ENCODE data around the gene GCK. TPM values are rescaled to one million over a fixed set of nuclear protein-coding genes. Genes with fewer than 3 reads are reported as not detected.

GCK gene
- total and polyA plus RNA-seq, 2 of the 13 experiments (the other 11 are each of a cell fraction or from before 2014, with no cell fraction given): not detected

GRCh38 chr7:44200699-44201461, 11.6 kb upstream of the GCK start, which contains the start of gene YKT6 (continued):
- TF ChIP-seq ZNF609 (CRISPR knock-in tag; IDR thresholded peaks at IDR 0.05; ENCODE audit: borderline replicate concordance) (no peak), FOXA3 (CRISPR knock-in tag; IDR thresholded peaks at IDR 0.05) (no peak; the same call in 1 of the 2 replicates), ATF5 (CRISPR knock-in tag; IDR thresholded peaks at IDR 0.05; ENCODE audit: low read depth) (no peak), ATM (IDR thresholded peaks at IDR 0.05; ENCODE audit: borderline replicate concordance) (no peak), KLF16 (CRISPR knock-in tag; IDR thresholded peaks at IDR 0.05) (0 out of 4 replicates have a peak, but pooled peaks of 1 of the 2 experiments have one; percentile 58), HNRNPUL1 (IDR thresholded peaks at IDR 0.05; ENCODE audit: low read depth, low read length) (no peak), NCOA5 (CRISPR knock-in tag; IDR thresholded peaks at IDR 0.05) (no peak), CENPBD1 (CRISPR knock-in tag; IDR thresholded peaks at IDR 0.05; ENCODE audit: borderline replicate concordance, low read depth) (no peak), ZNF619 (CRISPR knock-in tag; IDR thresholded peaks at IDR 0.05) (peak; percentile 87), HMG20B (CRISPR knock-in tag; conservative IDR thresholded peaks at IDR 0.05) (no peak), SP4 (CRISPR knock-in tag; IDR thresholded peaks at IDR 0.05) (peak; percentile 93), PTBP1 (IDR thresholded peaks at IDR 0.05; ENCODE audit: low read depth, low read length, poor library complexity, severe bottlenecking) (no peak), ZNF326 (CRISPR knock-in tag; IDR thresholded peaks at IDR 0.05; ENCODE audit: borderline replicate concordance) (no peak), ZNF800 (CRISPR knock-in tag; IDR thresholded peaks at IDR 0.05) (no peak), ZNF296 (CRISPR knock-in tag; conservative IDR thresholded peaks at IDR 0.05) (no peak), REL (CRISPR knock-in tag; conservative IDR thresholded peaks at IDR 0.05) (no peak), ATAD3A (CRISPR knock-in tag; IDR thresholded peaks at IDR 0.05) (no peak), FLYWCH1 (CRISPR knock-in tag; IDR thresholded peaks at IDR 0.05) (no peak), PHF8 (CRISPR knock-in tag; IDR thresholded peaks at IDR 0.05) (peak; percentile 87), ZMYM3 (CRISPR knock-in tag; IDR thresholded peaks at IDR 0.05) (no peak)

Data from HepG2 (cell line).